HG03025 (cell line): ENCODE data around the gene FAM3D.

Experiments
- ATAC-seq: cut with Tn5 transposase; IDR thresholded peaks from one replicate; pipeline ENCODE4 v1.9.1; 2021; ENCODE audit warnings: mild to moderate bottlenecking, moderate library complexity; ENCODE audit not compliant: unreplicated experiment, low FRiP score

Gene FAM3D

GRCh38 chr3:58657571-58658141 is 8.9 kb downstream of the FAM3D start:
- ATAC-seq = no peak

GRCh38 chr3:58657036-58657520 is 9.5 kb downstream of the FAM3D start:
- ATAC-seq = no peak

GRCh38 chr3:58656631-58657030 is 9.9 kb downstream of the FAM3D start:
- no peak for ATAC-seq

GRCh38 chr3:58654466-58654865 is 12.1 kb downstream of the FAM3D start:
- no peak for ATAC-seq

GRCh38 chr3:58652624-58653023 is 13.9 kb downstream of the FAM3D start:
- no peak for ATAC-seq

GRCh38 chr3:58651276-58651675 is 15.3 kb downstream of the FAM3D start:
- no peak for ATAC-seq

GRCh38 chr3:58647381-58648141 is 19.0 kb downstream of the FAM3D start:
- no peak for ATAC-seq

GRCh38 chr3:58646503-58646902 is 20.1 kb downstream of the FAM3D start:
- ATAC-seq = no peak

GRCh38 chr3:58645726-58646125 is 20.8 kb downstream of the FAM3D start:
- no peak for ATAC-seq

- ATAC-seq = no peak
These were observed 23.7 kb downstream of the FAM3D start for GRCh38 chr3:58642846-58643245.

GRCh38 chr3:58640700-58641372 is 25.7 kb downstream of the FAM3D start:
- peak; percentile 88 for ATAC-seq

GRCh38 chr3:58639842-58640241 is 26.7 kb downstream of the FAM3D start:
- no peak for ATAC-seq

GRCh38 chr3:58639001-58639400 is 27.6 kb downstream of the FAM3D start:
- no peak for ATAC-seq

GRCh38 chr3:58638591-58638990 is 28.0 kb downstream of the FAM3D start:
- ATAC-seq = no peak

GRCh38 chr3:58637509-58637908 is 29.1 kb downstream of the FAM3D start:
- no peak for ATAC-seq

- ATAC-seq = peak; percentile 40
These were observed 30.9 kb downstream of the FAM3D start for GRCh38 chr3:58635371-58636285.

- ATAC-seq = no peak
These were observed 33.3 kb downstream of the FAM3D start for GRCh38 chr3:58633157-58633865.

- ATAC-seq = no peak
These were observed 34.8 kb downstream of the FAM3D start for GRCh38 chr3:58631742-58632141.

GRCh38 chr3:58630710-58631092 is 35.9 kb downstream of the FAM3D start:
- ATAC-seq = no peak
